H9 (cell line): ENCODE results near the gene MCF2L. TPM values are rescaled to one million over a fixed set of nuclear protein-coding genes. Genes with fewer than 3 reads are reported as not detected.

Experiments
- DNase-seq: peaks from one replicate; pipeline ENCODE4 v3.0.0-alpha.2; 2017
- H2AFZ ChIP-seq: one replicate; pipeline ENCODE4 v1.6.1; 2013; ENCODE audit warnings: mild to moderate bottlenecking, low read length, control low read depth, moderate library complexity
- H2AK5ac ChIP-seq: 2 replicates; pipeline ENCODE4 v1.6.1; 2013; ENCODE audit warnings: low read length, control low read depth, mixed read lengths; ENCODE audit not compliant: insufficient read length
- H2BK120ac ChIP-seq: one replicate; pipeline ENCODE4 v1.6.1; 2013; ENCODE audit warnings: low read depth, mild to moderate bottlenecking, low read length, control low read depth, inconsistent platforms; ENCODE audit not compliant: poor library complexity, severe bottlenecking
- H2BK12ac ChIP-seq: 2 replicates; pipeline ENCODE4 v1.6.1; 2013; ENCODE audit warnings: low read length, control low read depth, mixed read lengths, low read depth; ENCODE audit not compliant: insufficient read length
- H2BK15ac ChIP-seq: 2 replicates; pipeline ENCODE4 v1.6.1; 2013; ENCODE audit warnings: low read depth, low read length, control low read depth
- H2BK20ac ChIP-seq: one replicate; pipeline ENCODE4 v1.6.1; 2013; ENCODE audit warnings: low read depth, mild to moderate bottlenecking, low read length, control low read depth, inconsistent platforms; ENCODE audit not compliant: poor library complexity, severe bottlenecking
- H2BK5ac ChIP-seq: 2 replicates; pipeline ENCODE4 v1.6.1; 2013; ENCODE audit warnings: low read length, control low read depth, mixed read lengths; ENCODE audit not compliant: insufficient read length
- H3K14ac ChIP-seq: 2 replicates; pipeline ENCODE4 v1.6.1; 2013; ENCODE audit warnings: low read length, control low read depth; ENCODE audit not compliant: insufficient read depth
- H3K18ac ChIP-seq: 2 replicates; pipeline ENCODE4 v1.6.1; 2013; ENCODE audit warnings: low read depth, mild to moderate bottlenecking, mixed read lengths, low read length, control low read depth; ENCODE audit not compliant: insufficient read length
- H3K23ac ChIP-seq: 2 replicates; pipeline ENCODE4 v1.6.1; 2013; ENCODE audit warnings: low read length, control low read depth, mixed read lengths, low read depth; ENCODE audit not compliant: insufficient read length
- H3K23me2 ChIP-seq: 2 replicates; pipeline ENCODE4 v1.6.1; 2013; ENCODE audit warnings: low read depth, mild to moderate bottlenecking, mixed read lengths, low read length, control low read depth; ENCODE audit not compliant: insufficient read length, poor library complexity, severe bottlenecking
- H3K27ac ChIP-seq: 2 replicates; pipeline ENCODE4 v1.5.1; 2013; ENCODE audit warnings: low read length, control low read depth, mixed read lengths, low read depth; ENCODE audit not compliant: insufficient read length
- H3K27me3 ChIP-seq: 2 replicates; pipeline ENCODE4 v1.6.1; 2013; ENCODE audit warnings: low read length, control low read depth, inconsistent platforms; ENCODE audit not compliant: insufficient read depth
- H3K4ac ChIP-seq: 2 replicates; pipeline ENCODE4 v1.6.1; 2013; ENCODE audit warnings: low read depth, mild to moderate bottlenecking, control low read depth, inconsistent platforms, low read length, moderate library complexity
- H3K4me1 ChIP-seq: 2 replicates; pipeline ENCODE4 v1.6.1; 2013; ENCODE audit warnings: low read length, control low read depth, inconsistent platforms; ENCODE audit not compliant: insufficient read depth
- H3K4me2 ChIP-seq: 2 replicates; pipeline ENCODE4 v1.6.1; 2013; ENCODE audit warnings: low read length, control low read depth, mixed read lengths; ENCODE audit not compliant: insufficient read length, insufficient read depth
- H3K56ac ChIP-seq: 2 replicates; pipeline ENCODE4 v1.6.1; 2013; ENCODE audit warnings: low read depth, mild to moderate bottlenecking, mixed read lengths, low read length, control low read depth; ENCODE audit not compliant: insufficient read length
- H3K79me1 ChIP-seq: 2 replicates; pipeline ENCODE4 v1.6.1; 2013; ENCODE audit warnings: low read depth, mild to moderate bottlenecking, moderate library complexity, low read length, control low read depth, inconsistent platforms; ENCODE audit not compliant: insufficient read depth, poor library complexity, severe bottlenecking
- H3K79me2 ChIP-seq: 2 replicates; pipeline ENCODE4 v1.6.1; 2013; ENCODE audit warnings: low read length, control low read depth, inconsistent platforms; ENCODE audit not compliant: insufficient read depth
- H3K9ac ChIP-seq: 2 replicates; pipeline ENCODE4 v1.6.1; 2013; ENCODE audit warnings: low read length, control low read depth, mixed read lengths; ENCODE audit not compliant: insufficient read length; ENCODE audit errors: extremely low read depth
- H3K9me3 ChIP-seq: one replicate; pipeline ENCODE4 v1.6.1; 2013; ENCODE audit warnings: low read depth, low read length, inconsistent platforms; ENCODE audit not compliant: control insufficient read depth
- H3T11ph ChIP-seq: one replicate; pipeline ENCODE4 v1.6.1; 2013; ENCODE audit warnings: mild to moderate bottlenecking, low read length, control low read depth, inconsistent platforms
- H4K20me1 ChIP-seq: one replicate; pipeline ENCODE4 v1.6.1; 2013; ENCODE audit not compliant: control insufficient read depth, insufficient read length, insufficient read depth
- H4K5ac ChIP-seq: 2 replicates; pipeline ENCODE4 v1.6.1; 2013; ENCODE audit warnings: low read depth, mild to moderate bottlenecking, mixed read lengths, low read length, control low read depth; ENCODE audit not compliant: insufficient read length
- H4K8ac ChIP-seq: replicated peaks from 2 replicates; pipeline ENCODE4 v1.6.1; 2013; ENCODE audit warnings: low read length, control low read depth, mixed read lengths, low read depth; ENCODE audit not compliant: insufficient read length
- H4K91ac ChIP-seq: 2 replicates; pipeline ENCODE4 v1.6.1; 2013; ENCODE audit warnings: low read depth, mild to moderate bottlenecking, moderate library complexity, mixed read lengths, low read length, control low read depth; ENCODE audit not compliant: insufficient read length
- H3K27ac Mint-ChIP-seq, 3 experiments: 2 replicates in 2 of 3; 3 replicates in 1 of 3; pipeline ENCODE4 v1.8.0; 2020 to 2021; ENCODE audit warnings: mixed read lengths in 3 of 3, mild to moderate bottlenecking in 1 of 3, moderate library complexity in 1 of 3
- H3K27me3 Mint-ChIP-seq: 2 replicates; pipeline ENCODE4 v1.8.0; 2021; ENCODE audit warnings: low read depth, mild to moderate bottlenecking, moderate library complexity, mixed read lengths
- H3K36me3 Mint-ChIP-seq, 3 experiments: 2 replicates in 2 of 3; 3 replicates in 1 of 3; pipeline ENCODE4 v1.8.0; 2020 to 2021; ENCODE audit warnings: low read depth in 3 of 3, mixed read lengths in 3 of 3; ENCODE audit not compliant: insufficient read depth in 1 of 3
- H3K4me1 Mint-ChIP-seq, 2 experiments: 2 replicates each; pipeline ENCODE4 v1.8.0; 2020; ENCODE audit warnings: mixed read lengths in 2 of 2
- H3K4me3 Mint-ChIP-seq, 2 experiments: 2 replicates in 1 of 2; 3 replicates in 1 of 2; pipeline ENCODE4 v1.8.0; 2020 to 2021; ENCODE audit warnings: mild to moderate bottlenecking in 2 of 2, mixed read lengths in 2 of 2, moderate library complexity in 1 of 2
- H3K9me3 Mint-ChIP-seq, 2 experiments: 2 replicates in 1 of 2; 3 replicates in 1 of 2; pipeline ENCODE4 v1.8.0; 2020; ENCODE audit warnings: mild to moderate bottlenecking in 2 of 2, mixed read lengths in 2 of 2, moderate library complexity in 1 of 2
- WGBS: extraction: QIAGEN DNeasy Blood & Tissue Kit; methylation state at CpG from one replicate; pipeline ENCODE4 v1.1.7; 2013; ENCODE audit warnings: missing lambda C conversion rate, low lambda C conversion rate, mixed read lengths; ENCODE audit not compliant: insufficient read length; ENCODE audit errors: extremely low coverage; 5-methylcytosine and 5-hydroxymethylcytosine counted together
- total RNA-seq: library from RNA; stranded (reverse); gene quantifications from 2 replicates; pipeline ENCODE4 v1.2.1, GENCODE V29; 2021
- TF ChIP-seq, protein P1 (sequence below): fragments of 200-600 bp; sonication (generic); conservative IDR thresholded peaks from 3 replicates; pipeline ENCODE4 v1.8.0; 2021; ENCODE audit warnings: antibody characterized with exemption, mild to moderate bottlenecking

Gene MCF2L
- total RNA-seq, 1 experiment from 2014 or later: 18.5 TPM

DNA sequence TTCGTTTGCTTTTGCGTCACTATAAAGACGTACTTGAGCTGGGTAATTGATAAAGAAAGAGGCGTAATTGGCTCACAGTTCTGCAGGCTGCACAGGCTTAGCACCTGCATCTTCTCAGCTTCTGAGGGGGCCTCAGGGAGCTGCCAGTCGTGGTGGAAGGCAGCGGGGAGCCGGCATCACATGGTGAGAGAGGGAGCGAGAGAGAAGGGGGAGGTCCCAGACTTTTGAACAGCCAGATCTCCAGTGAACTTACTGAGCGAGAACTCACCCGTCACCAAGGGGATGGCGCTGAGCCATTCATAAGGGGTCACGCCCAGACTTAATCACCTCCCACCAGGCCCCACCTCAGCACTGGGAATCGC lies 77.8 kb downstream of the MCF2L start:
- no peak overlapping the region for H3K56ac ChIP-seq
- H3K27me3 ChIP-seq: no peaks in the 10 kb centered on the region
- no peak overlapping the region for H3T11ph ChIP-seq
- Mint-ChIP-seq H3K27ac (peak overlapping the region in 2 of 3 experiments; percentile 45 to 70; a peak in 2 of 7 replicates), H3K27me3 (no peaks in the 10 kb centered on the region; the same call in 1 of the 2 replicates), H3K9me3 (no peaks in the 10 kb centered on the region; a peak in 1 of 5 replicates), H3K4me1 (peaks cover 0 to 13% of the 10 kb centered on the region in 2 experiments; a peak in 3 of 4 replicates), H3K36me3 (no peaks in the 10 kb centered on the region), H3K4me3 (no peak overlapping the region)
- H3K9ac ChIP-seq: no peak overlapping the region
- H2AFZ ChIP-seq: no peak overlapping the region
- no peaks in the 10 kb centered on the region for H3K9me3 ChIP-seq
- H3K4me1 ChIP-seq: no peaks in the 10 kb centered on the region
- no peaks in the 10 kb centered on the region for H4K20me1 ChIP-seq
- no peak overlapping the region for H2BK120ac ChIP-seq
- no peak for DNase-seq
- H3K23me2 ChIP-seq: no peaks in the 10 kb centered on the region
- no peak overlapping the region for H3K27ac ChIP-seq
- H3K4ac ChIP-seq: no peak overlapping the region
- H4K91ac ChIP-seq: no peak overlapping the region
- H2BK5ac ChIP-seq: no peak overlapping the region
- no peak overlapping the region for H2AK5ac ChIP-seq
- H4K5ac ChIP-seq: no peak overlapping the region
- H3K79me2 ChIP-seq: no peaks in the 10 kb centered on the region
- WGBS: no CpG with 5 or more reads among the region's 13 CpGs
- H3K18ac ChIP-seq: no peak overlapping the region
- no peak overlapping the region for H2BK20ac ChIP-seq
- no peak overlapping the region for H2BK12ac ChIP-seq
- no peak overlapping the region for H4K8ac ChIP-seq
- H3K23ac ChIP-seq: no peak overlapping the region
- no peak overlapping the region for H3K14ac ChIP-seq
- TF ChIP-seq, protein P1, sequence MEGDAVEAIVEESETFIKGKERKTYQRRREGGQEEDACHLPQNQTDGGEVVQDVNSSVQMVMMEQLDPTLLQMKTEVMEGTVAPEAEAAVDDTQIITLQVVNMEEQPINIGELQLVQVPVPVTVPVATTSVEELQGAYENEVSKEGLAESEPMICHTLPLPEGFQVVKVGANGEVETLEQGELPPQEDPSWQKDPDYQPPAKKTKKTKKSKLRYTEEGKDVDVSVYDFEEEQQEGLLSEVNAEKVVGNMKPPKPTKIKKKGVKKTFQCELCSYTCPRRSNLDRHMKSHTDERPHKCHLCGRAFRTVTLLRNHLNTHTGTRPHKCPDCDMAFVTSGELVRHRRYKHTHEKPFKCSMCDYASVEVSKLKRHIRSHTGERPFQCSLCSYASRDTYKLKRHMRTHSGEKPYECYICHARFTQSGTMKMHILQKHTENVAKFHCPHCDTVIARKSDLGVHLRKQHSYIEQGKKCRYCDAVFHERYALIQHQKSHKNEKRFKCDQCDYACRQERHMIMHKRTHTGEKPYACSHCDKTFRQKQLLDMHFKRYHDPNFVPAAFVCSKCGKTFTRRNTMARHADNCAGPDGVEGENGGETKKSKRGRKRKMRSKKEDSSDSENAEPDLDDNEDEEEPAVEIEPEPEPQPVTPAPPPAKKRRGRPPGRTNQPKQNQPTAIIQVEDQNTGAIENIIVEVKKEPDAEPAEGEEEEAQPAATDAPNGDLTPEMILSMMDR: no peak
- H3K79me1 ChIP-seq: no peaks in the 10 kb centered on the region
- H2BK15ac ChIP-seq: no peak overlapping the region
- H3K4me2 ChIP-seq: no peak overlapping the region
